Measurements from ENCODE around the gene PHACTR3.

Gene PHACTR3

DNA sequence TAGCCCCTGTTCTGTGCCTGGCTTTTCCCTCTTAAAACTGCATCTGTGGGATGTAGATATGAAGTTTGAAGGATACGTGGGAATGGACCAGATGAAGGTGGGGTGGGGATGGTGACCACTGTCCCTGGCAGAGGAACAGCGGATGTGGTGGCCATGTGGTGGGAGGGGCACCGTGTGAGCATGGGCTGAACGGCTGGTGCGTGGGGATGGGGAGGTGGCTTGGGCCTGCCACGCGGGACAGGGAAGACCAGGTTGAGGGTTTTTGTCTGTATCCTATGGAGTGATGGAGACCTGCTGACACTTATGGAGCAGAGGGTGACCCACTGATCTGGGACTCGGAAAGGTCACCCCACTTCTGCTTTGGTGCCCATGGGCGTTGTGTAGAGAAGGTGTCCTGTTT is 19.2 kb downstream of the PHACTR3 start:
- DNase-seq = no peak

- no peak for DNase-seq
Measured at GRCh38 chr20:59624401-59624800, 20.1 kb downstream of the PHACTR3 start.

- no peak for DNase-seq
Measured at GRCh38 chr20:59625214-59625922, 21.0 kb downstream of the PHACTR3 start.

GRCh38 chr20:59627298-59627697 is 23.0 kb downstream of the PHACTR3 start:
- no peak for DNase-seq

DNA sequence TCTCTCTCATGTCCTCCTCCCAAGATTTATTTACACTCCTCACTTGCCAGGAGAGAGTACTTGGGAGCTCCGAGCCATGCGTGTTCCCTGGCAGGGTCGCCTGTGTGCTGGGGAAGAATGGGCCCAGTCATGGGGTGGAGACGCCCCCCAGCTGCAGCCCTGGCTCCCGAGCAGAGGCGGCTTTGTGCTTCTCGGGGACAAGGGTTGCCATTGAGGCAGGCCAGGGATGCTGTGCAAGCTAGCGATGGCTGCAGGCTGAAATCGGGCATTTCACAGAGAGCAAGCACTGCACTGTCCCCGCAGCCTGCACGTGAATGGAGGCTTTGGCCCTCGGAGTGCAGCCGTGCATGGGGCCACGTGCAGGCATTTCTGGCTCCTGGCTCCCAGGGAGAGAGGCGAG is 23.8 kb downstream of the PHACTR3 start:
- no peak for DNase-seq

GRCh38 chr20:59629141-59630045 is 25.1 kb downstream of the PHACTR3 start:
- DNase-seq = no peak

- no peak for DNase-seq
Measured at GRCh38 chr20:59630526-59630925, 26.2 kb downstream of the PHACTR3 start.

DNA sequence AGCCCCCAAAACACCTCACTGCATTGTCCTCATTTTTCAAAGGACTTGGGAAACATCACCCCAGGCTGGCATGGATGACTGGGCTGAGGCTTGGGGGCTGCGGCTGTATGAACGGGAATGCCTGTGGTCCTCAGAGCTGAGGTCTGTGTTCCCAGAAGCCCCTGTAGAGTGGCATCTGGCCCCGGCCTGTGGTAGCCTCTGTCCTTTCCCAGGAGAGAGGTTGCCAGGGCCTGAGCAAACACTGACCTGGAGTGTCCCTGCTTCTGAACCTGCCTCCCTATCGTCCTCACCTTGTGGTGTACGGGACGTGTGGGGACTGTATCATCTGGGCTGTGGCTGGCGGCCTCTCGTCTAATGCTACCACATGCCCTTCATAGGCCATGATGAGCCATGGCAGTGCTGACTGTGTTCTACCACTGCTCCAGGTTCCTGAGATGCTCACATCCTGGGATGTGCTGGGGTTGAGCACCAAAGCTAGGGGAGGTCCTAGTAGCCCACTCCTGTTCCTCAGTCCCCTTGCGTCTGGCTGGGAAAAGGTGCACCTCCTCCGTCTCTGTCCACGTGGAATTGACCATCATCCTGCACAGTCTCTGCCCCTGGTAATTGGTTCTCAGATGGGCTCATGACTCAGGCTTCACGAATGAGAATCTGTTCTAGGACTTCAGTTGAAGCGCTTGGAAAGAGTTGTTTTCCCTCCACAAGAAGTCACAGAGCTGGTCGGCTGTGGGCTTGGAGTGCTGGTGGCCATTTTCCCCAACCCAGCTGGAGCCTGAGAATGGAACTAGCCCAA is 27.6 kb downstream of the PHACTR3 start:
- DNase-seq = no peak

- no peak for DNase-seq
Measured at GRCh38 chr20:59632541-59633113, 28.3 kb downstream of the PHACTR3 start.

DNA sequence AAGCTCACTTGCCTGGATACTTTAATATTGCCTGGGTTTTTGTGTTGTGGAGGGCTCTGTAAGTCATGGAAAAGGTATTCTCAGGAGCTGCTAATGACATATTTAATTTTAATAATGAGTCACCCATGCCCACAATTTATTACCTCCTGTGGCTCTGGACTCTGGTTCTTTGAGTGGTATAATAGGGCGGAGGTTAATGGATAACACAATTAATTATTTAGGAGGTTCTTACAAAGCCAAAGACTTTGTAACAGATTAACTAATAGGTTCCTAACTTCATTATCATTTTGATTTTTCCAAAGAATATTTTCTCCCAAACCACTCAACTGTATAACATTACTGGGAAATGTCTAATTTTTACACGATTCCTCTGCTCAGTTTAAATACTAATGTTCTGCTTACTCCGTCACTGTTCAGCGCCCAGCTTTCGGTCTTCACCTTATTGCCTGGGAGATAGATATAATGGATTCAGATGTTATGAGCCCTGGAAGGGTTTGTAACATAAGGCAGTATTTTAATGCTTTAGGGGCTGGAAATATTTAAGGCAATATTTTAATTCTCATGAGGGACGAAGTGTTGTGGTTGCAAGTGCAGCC is 29.4 kb downstream of the PHACTR3 start:
- DNase-seq = no peak

DNA sequence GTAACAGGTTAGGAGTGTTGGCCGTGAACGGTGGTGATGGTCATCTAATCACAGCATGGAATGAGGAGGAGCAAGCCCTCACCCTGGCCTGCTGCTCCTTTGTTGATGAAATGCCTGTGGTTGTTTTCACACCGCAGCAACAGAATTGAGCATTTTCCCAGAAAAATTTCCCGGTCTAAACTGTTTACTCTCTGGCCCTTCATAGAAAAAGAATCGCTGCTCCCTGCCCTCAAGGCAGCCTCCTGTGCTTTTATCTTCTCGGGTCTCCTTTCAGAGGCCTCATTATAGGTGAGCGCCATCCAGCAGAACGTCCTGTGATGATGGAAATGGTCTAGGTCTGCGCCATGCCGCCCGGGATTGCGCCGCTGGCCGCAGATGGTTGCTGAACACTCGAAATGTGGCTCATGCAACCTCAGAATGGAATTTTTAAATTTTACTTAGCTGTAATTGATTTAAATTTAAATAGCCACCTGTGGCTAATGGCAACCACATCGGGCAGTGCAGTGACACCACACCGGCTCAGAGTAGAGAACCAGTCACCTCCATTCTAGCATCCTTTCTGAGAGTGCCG is 30.2 kb downstream of the PHACTR3 start:
- DNase-seq = no peak

DNA sequence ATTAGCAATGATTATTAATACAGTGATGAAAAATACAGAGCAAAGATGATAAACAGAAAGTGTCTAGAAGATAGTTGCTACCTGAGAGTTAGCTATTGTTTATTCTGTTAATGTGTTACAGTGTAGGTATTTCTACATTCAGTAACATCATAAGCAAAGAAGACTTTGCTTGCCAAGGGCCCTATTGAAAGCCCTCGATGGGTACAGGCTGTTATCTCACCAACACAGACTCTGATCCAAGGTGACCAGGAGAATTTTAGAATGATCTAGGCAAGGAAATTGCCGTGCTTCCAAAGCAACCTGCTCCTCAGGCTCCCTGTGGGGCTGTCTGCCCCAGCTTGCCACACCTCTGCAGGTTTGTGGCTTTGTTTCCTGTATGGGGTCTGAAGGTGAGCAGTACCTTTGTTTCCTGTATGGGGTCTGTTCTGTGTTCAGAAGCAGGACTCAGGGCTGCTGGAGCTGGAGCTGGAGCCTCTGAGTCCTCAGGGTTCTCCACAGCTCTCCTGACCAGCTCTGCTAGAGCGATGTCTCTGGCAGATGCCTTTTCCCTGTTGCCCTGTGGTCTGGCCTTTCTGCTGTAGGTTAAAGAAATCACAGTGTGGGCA is 32.5 kb downstream of the PHACTR3 start:
- no peak for DNase-seq

DNA sequence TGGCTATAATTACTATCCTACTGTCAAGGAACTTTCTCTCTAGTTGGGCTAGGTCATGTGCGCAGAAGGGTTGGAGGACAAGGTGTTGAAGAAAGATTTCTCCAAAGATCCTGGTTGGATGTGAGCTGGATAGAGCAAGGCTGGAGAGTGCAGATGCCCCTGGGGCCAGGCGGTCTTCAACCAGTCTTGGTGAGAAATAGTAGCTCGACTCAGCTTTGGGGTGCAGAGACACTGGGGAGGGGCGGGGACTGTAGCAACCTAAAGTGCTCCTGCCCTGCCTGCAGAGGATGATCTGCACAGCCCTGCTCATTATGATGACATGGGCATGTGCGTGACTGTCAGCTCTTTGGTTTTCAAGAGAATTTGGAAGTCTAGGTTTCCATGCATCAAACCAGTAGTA is 35.9 kb downstream of the PHACTR3 start:
- DNase-seq = no peak

DNA sequence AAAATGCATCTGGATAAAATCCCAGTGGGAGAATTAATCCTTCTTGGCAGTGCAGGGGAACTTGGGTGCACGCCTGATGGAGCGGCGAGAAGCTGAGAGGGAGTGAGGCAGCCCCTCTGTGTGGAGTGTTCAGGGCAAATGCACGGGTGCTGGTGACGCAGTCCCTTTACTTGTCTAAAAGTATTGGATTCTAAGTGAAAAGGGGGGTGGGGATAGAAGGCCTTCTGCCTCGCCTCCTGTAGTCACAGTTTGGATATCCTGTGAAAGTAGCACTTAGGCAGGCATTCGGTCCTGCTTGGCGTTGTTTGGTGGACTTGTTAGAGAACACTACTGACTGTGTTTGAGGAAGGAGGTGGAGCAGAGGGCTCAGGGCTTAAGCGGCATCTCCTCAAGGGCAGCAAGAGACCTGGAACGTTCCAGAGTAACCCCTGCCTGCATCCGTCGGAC is 39.3 kb downstream of the PHACTR3 start:
- no peak for DNase-seq

GRCh38 chr20:59644371-59644939 is 40.1 kb downstream of the PHACTR3 start:
- no peak for DNase-seq

DNA sequence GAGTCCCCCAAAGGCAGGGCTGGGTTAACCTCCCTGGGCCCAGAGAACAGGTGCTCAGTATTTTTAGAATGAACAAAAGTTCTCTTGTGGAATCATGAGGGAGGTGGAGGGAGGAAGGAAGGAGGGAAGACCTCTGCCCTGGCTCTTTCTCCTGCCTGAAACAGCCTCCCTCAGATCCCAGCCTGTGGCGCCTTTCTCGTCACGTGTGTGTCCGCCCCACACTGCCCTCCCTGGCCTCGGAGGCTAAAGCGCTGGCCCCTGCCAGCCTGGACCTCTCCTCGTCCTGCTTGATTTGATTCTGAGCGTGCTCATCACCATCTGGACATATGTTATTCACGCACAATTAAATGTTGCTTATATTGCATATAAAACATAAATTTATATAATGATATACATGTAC is 40.9 kb downstream of the PHACTR3 start:
- no peak for DNase-seq

DNA sequence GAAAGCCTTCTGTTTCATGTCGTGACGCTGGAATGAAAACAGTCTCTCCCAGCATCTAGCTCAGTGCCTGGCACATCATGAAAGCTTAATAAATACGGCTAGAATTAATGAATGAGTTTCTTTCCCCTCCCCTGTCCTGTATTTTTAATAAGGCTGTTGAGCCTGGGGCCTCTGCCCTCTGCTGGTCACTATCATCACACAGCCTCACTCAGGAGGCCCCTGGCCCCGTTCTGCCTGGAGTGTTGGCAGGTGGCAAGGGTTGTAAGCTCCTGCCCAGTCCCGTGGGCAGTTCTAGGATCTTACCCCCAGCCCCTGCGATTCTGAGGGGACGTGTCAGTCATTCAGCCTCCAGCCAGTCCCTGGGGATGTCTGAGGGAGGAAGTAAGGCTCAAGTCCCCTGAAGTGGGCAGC is 41.4 kb downstream of the PHACTR3 start:
- DNase-seq = no peak

DNA sequence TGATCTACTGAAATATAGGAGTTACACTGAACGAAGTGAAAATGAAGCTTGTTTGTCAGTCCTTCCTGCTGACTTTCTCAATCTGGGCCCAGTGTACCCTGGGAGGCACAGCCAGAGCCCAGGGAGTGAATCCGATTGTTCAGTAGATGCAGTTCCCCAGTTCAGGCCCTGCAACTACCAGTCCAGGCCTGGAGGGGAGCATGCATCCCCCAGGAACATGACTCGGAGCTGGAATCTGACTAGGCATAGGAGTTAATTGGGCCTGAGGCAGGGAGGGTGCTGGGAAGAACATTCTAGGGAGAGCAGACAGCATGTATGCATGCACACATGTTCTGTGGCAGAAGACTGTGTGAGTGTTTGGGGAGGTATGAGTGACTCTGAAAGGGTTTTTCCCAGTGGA is 42.1 kb downstream of the PHACTR3 start:
- no peak for DNase-seq

- no peak for DNase-seq
Measured at GRCh38 chr20:59647271-59647670, 42.9 kb downstream of the PHACTR3 start.

- DNase-seq = no peak
Measured at GRCh38 chr20:59648466-59649070, 44.2 kb downstream of the PHACTR3 start.

DNA sequence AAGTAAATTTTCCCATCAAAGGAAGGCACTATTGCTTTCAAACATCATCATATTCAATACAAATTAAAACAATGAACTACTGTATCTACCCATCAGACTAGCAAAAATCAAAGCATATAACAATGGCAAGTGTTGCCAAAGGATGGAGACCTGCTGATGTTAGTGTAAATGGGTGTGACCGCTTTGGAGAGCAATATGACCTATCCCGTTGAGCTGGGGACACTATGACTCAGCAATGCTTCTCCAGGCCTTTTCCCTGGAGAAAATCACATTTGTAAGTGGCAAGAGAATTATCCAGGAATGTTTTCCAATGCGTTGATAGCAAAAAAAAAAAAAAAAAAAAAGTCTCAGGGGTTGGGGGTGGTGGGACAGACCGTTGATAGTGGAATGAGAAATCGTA is 46.1 kb downstream of the PHACTR3 start:
- no peak for DNase-seq

Data from NCI-H2029 treated with DMSO at 0.1 percent for 48 hours (cell line).